NCI-H1436 treated with DMSO at 0.1 percent for 48 hours (cell line): ENCODE results near the gene XKR3.
"Not testable (repeated sequence)": the region's sequence is repeated elsewhere in the genome, so short reads cannot be mapped to it uniquely, and the experiment has no call there.

Experiments used
- DNase-seq: peaks from one replicate; lab custom pipeline; 2025; lab: John Stamatoyannopoulos, UW

The XKR3 gene

DNA sequence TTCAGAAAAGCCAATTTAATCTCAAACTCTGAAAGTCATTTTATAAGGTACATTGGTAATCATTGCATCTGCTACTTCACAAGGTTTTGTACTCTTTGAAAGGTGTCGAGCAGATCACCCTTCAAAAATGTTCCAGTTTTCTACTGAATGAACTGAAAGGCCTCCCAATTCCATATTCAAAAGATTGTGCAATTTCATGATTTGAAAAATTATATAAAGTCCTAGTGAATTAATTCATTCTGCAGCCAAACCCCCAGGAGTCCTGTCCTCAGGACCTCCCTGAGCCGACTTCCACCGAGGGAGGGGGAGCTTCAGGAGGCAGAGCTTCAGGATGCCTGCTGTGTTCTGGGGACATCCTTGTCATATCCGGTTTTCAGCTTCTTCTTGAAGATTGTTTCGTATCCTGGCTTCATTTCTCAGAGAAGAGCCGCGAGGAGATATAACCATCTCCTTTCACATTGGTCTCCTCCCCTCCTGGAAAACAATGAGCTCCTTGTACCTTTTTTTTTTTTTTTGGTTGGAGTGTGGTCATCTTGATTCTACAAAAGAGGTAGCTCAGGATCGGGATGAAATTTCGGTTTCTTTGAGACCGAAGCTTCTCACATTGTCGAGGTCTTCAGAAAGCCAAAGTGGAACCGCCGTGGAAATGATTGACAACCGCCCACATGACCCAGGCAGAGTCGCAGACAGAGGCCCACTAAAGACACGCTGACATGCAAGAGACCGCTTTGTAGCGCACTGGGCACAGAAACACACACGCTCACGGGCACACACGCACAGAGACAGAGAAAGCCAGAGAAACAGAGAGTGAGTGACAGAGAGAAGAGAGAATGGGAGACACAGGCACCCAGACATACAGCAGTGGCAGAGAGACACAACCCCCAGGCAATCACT is 77.7 kb downstream of the XKR3 start:
- DNase-seq = not testable (repeated sequence)

DNA sequence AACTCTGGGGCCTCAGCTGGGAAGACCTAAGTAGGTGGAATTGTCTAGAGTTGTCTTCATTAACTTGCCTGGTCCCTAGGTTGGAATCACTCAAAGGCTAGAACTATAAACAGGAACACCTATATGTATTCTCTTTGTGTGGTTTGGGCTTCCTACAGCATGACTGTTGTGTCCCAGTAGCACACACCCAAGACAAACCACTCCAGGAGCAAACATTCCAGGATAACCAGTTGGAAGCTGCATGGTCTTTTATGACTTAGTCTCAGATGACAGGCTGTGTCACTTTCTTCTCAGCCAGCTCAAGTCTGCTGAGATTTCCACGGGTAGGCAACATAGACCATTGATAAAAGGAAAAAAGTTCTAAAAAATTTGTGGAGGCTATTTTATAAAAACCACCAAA is 90.9 kb downstream of the XKR3 start:
- DNase-seq = not testable (repeated sequence)
